HG03520 (cell line): Measurements from ENCODE around the gene DNAJC16.
A peak's percentile ranks its signal among the peaks of the same experiment; 100 is the strongest.
"Not testable (repeated sequence)": the region's sequence is repeated elsewhere in the genome, so short reads cannot be mapped to it uniquely, and the experiment has no call there.

Experiments
- ATAC-seq: cut with Tn5 transposase; IDR thresholded peaks from one replicate; pipeline ENCODE4 v1.9.1; 2021; ENCODE audit warnings: mild to moderate bottlenecking, moderate library complexity; ENCODE audit not compliant: unreplicated experiment

DNAJC16 gene

GRCh38 chr1:15506831-15507230 is 19.8 kb upstream of the DNAJC16 start:
- no peak for ATAC-seq

GRCh38 chr1:15507278-15507677 is 19.4 kb upstream of the DNAJC16 start:
- no peak for ATAC-seq

DNA sequence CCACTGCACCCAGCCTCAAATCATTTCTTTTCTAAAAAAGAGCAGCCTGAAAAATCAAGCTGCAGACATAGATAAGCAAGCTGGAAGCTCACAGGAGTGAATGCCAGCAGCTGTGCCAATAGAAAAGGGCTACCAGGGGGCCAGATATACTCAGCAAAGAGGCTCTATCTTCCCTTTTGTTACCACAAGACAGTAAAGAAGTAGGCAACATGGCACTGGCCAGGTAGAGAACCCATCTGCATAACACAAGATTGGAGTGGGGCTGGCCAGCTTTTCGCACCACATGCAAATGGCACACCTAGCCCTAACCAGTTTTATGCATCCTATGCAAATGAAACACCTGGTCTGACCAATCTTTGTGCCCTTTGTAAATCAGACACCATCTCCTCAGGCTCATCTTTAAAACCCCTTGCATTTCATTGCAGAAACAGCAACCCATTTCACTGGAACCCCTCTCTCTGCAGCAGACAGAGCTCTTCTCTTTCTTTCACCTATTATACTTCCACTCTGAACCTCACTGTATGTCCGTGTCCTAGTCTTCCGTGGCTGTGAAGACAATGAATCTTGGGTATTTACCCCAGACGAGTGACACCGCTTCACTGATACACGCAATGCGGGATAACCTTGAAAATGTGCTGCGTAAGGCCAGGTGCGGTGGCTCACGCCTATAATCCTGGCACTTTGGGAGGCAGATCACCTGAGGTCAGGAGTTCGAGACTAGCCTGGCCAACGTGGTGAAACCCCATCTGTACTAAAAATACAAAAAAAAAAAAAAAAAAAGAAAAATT is 17.8 kb upstream of the DNAJC16 start:
- ATAC-seq: no peak

DNA sequence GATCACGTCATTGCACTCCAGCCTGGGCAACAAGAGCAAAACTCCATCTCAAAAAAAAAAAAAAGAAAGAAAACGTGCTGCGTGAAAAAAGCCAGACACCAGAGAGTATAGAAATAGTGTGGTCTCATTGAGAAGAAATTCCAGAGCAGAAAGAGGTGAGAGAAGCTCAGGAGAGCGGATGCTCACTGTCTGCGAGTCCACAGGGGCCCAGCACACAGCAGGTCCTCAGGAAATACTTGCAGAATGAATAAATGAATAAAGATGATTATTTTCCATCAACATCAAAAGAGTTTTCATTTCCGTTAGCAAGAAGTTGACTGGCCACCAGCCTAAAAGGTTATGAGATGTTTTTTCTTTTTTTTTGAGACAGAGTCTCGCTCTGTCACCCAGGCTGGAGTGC is 17.1 kb upstream of the DNAJC16 start:
- ATAC-seq: no peak

DNA sequence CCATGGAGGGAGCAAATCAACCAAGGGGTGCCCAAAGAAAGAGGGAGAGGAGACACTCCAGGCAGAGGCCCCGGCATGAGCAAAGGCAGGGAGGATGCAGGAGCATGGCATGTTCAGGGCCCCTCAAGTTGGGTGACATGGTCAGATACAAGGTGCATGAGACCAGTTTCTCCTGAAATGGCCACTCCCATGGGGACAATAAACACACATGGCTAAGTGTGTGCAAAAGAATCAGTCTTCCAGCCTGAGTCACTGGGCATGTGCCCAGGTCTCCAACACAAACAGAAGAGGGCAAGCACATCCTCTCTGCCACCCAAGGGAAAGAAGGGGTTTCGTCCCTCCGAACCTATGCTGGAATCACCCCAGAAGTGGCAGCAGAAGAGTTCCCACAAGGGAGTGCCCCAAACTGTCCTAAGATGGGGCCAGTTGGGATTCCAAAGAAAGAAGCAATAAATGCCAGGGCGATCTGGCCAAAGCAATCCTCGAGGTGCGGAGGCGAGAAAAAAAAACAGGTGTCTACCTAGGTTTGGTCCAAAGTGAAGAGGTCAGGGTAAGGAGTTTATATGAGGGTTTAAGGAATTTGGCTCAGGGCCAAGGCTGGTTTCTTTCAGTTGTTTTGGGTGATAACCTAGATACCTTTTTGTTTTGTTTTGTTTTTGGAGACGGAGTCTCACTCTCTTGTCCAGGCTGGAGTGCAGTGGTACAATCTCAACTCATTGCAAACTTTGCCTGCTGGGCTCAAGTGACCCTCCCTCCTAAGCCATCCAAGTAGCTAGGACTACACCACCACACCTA is 15.8 kb upstream of the DNAJC16 start:
- no peak for ATAC-seq

- no peak for ATAC-seq
Measured at GRCh38 chr1:15513192-15513591, 13.5 kb upstream of the DNAJC16 start.

GRCh38 chr1:15513919-15514318 is 12.7 kb upstream of the DNAJC16 start:
- ATAC-seq: no peak

DNA sequence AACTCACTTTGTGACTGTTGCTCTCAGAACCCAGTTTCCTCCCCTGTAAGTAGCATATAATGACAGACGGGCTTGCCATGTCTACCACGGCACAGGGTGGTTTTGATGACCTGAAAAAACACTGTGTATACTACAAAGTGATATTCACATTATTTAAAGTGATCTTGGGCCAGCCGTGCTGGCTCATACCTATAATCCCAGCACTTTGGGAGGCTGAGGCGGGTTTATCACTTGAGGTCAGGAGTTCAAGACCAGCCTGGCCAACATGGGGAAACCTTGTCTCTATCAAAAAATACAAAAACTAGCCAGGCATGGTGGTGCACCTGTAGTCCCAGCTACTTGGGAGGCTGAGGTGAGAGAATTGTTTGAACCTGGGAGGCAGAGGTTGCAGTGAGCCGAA is 12.1 kb upstream of the DNAJC16 start:
- ATAC-seq: not testable (repeated sequence)

DNA sequence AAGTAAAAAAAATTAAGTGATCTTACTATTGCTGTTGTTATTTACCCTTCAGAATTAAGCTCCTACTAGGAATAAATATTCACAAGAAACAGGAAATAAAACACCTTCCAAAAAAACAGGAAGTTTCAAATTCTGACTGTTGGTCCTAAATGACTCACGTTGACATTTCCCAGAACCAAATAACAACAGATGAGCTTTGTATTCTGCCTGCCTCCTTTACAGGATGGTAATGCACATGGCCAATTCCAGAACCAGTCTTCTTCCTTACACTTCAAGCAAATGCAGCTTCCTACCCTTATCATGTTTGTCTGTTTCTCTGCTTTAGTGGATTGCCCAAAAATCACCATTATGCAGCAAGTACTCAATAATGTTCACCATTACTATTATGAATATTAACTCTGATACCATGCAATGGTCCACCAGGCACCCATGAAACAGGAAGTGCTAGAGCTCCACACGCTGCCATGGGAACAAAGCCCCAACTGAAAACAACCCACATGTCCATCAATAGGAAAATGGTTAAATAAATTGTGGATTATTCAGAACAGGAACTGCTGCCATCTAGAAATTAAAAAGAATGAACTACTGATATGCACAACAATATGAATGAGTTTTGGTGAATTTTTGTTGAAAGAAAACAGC is 11.5 kb upstream of the DNAJC16 start:
- ATAC-seq: no peak

GRCh38 chr1:15519625-15520024 is 7.0 kb upstream of the DNAJC16 start:
- ATAC-seq: no peak

DNA sequence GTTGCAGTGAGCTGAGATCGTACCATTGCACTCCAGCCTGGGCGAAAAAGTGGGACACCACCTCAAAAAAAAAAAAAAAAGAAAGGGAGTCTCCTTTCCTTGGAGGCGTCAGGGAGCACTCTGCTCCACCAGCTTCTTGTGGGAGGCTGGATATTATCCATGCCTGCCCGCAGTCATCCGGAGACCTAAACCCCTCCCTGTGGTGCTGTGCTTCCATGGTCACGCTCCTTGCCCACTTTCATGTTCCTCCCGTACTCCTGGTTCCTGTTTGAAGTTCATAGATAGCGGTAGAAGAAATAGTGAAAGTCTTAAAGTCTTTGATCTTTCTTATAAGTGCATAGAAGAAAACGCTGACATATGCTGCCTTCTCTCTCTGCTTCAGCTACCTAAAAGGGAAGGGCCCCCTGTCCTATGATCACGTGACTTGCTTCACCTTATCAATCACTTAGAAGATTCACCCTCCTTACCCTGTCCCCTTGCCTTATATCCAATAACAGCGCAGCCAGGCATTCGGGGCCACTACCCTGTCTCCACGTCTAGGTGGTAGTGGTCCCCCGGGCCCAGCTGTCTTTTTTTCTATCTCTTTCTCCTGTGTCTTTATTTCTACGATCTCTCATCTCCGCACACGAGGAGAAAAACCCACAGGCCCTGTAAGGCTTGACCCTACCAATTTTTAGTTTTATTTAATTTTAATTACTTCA is 5.3 kb upstream of the DNAJC16 start:
- not testable (repeated sequence) for ATAC-seq

DNA sequence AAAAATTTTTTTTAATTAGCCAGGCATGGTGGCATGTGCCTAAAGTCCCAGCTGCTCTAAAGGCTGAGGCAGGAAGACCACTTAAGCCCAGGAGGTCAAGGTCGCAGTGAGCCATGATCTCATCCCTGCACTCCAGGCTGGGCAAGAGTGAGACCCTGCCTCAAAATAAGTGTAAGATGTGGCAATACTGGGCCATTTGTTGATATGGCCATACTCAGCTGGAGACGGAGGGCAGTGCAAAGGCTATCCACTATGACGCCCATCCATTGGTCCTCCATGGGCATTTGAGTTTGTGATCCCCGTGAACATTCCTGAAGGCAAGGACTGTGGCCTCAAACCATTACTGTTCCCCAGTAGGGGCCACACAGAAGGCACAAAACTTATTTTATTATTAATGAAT is 4.1 kb upstream of the DNAJC16 start:
- no peak for ATAC-seq

DNA sequence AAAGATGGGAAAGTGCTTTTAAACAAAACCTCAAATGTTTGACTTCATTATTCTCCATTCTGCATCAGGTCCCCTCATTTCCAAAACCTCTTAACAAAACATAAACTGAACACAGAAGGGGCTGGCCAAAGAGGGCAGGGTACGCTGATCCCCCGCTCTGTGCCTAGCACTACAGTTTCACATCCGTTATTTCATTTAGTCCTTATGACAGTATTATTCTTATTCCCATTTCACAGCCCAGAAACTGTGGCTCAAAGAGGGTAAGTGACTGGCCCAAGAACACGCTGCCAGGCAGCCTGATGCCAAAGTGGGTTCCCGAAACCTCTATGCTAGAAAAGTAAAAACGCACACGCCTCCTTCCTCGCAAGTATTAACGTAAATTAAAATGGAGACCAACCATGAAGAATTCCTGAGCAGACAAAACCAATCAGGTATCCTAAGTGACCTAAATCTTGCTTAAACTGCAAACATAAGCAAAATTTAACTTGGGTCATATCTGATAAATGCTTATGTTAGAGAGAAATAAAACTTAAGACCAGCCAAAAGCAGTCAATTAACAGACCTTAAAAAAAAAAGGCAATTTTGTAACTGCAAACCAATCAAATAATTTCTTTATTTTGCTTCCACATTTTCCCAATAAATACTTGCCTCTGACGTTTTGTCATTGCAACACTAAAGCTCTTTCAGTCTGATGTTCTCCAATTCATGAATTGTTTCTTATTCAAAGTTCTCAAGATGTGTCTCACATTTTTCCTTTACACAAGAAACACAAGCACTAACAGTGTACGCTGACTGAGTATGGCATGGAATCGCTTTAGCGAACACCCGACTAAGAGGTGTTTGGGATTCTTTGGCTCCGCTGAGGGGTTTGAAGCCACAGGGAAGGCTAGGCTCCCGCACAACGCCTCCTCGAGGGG is 3.3 kb upstream of the DNAJC16 start:
- no peak for ATAC-seq

DNA sequence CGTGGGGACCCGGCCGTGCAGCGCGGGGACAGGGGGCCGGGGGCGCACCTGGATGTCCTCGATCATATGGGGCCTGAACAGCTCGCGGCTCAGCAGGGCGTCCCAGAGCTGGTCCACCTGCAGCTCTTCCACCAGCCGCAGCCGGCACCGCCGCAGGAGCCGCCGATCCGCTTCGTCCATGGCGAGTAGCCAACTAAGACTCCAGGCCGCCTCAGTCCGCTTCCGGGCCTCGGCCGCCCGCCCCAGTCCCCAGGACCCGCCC is 2.7 kb upstream of the DNAJC16 start, which contains the start of gene CASP9:
Gene CASP9, minus strand, starts transcription at position 195 of the 262 bp plus-strand sequence. Its CDS starts 15 bp downstream, at position 180.
- ATAC-seq: no peak

GRCh38 chr1:15524283-15525049 is 2.2 kb upstream of the DNAJC16 start:
- ATAC-seq: peak; percentile 44

DNA sequence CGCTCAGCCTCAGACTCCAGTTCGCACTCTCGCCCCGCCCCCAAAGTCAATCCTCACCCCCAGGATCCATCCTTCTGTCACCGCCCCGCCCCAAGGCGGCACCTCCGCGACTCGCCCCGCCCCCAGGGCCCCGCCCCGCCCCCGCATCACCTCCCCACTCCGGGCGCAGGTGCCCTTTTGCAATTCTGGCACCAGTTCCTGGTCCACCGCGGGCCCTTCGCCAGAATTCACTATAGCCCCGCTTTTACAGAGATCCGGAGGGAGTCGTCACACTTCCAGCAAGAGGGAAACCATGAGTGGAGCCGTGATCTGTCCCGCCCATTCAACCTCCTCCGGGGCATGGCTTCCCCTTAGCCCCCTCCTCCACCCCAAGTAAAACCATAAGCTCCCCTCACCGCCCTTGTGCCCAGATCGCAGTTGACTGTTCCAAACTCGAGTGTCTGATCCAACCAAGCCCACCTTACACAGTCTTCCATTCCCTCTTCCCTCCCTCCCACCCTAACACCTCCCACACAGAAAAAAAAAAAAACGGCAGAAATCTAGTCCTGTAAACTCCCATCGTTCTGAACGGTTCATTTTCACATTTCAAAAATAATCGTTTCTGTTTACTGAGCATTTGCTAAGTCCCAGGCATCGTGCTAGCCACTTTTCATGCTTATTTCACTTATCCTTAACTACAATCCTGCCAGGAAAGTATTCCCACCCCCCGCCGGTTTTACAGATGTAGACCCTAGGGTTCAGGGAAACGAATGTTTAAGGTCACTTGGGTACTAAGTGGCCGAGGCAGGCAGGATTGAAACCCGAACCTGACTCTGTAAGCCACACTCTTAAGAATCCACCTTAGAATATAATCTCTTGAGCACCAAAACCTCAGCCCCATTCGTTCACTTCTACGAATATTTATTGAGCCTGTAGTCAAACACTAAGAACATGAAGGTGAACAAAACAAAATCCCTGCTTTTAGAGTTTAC is 1.3 kb upstream of the DNAJC16 start:
- ATAC-seq: peak; percentile 40

DNA sequence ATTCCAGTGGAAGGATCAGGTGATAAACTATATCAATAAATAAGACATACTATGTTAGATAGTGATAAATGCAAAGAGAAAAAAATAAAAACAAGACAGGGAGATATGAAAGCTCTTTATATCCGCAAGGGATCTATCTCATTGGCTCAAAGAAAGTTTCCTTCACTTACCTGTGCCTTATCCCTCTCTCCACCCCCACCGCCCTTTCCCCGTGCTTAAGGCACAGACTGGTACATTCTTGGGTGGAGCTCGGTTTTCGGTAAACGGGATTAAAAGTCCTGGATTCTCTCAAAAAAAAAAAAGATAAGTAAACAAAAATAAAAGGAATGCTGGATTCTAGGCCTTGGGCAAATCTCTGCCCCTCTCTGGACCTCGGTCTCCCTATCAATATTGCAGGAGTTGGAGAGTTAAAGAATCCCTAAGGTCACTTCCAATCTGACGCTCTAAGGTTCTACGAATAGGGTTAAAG is 593 bp upstream of the DNAJC16 start:
- no peak for ATAC-seq

DNA sequence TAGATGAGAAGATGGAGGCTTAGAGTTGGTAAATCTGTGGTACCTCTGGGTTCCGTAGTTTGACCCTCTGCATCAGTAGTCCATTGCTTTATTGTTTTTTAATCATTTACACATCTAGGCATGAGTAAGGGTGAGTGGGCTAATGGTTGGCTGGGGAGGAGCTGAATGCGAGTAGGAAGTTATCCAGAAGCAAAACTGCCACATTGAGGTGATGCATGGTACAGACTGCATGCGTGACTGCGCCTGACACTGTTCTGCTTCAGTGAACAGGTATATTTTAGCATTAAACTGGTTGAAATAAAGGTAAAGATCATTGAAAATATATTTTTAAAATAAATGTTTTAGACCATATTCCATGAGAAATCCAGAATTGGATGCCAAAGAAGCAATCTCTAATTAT is 4.4 kb downstream of the DNAJC16 start:
- no peak for ATAC-seq
